NOMO-1 (cell line): ENCODE measurements around the gene PRDM15.

Experiments used
- DNase-seq, 2 experiments: peaks; one replicate each; lab custom pipeline; 2025; ENCODE audit not compliant: unreplicated experiment in 2 of 2; lab: John Stamatoyannopoulos, UW

PRDM15 gene

GRCh38 chr21:41913230-41913629 is 34.1 kb upstream of the PRDM15 start:
- no peak for DNase-seq

GRCh38 chr21:41908829-41909228 is 29.7 kb upstream of the PRDM15 start:
- no peak for DNase-seq

GRCh38 chr21:41907496-41908258 is 28.5 kb upstream of the PRDM15 start:
- no peak for DNase-seq

- DNase-seq = no peak
Observed at GRCh38 chr21:41906770-41907169, 27.6 kb upstream of the PRDM15 start.

GRCh38 chr21:41903559-41904351 is 24.6 kb upstream of the PRDM15 start:
- no peak for DNase-seq

- DNase-seq = no peak
Observed at GRCh38 chr21:41902946-41903345, 23.8 kb upstream of the PRDM15 start.

GRCh38 chr21:41901782-41902181 is 22.6 kb upstream of the PRDM15 start:
- DNase-seq = no peak

- no peak for DNase-seq
Observed at GRCh38 chr21:41901099-41901498, 22.0 kb upstream of the PRDM15 start.

- no peak for DNase-seq
Observed at GRCh38 chr21:41900401-41900800, 21.3 kb upstream of the PRDM15 start.

GRCh38 chr21:41899426-41900202 is 20.5 kb upstream of the PRDM15 start:
- DNase-seq = no peak

GRCh38 chr21:41898998-41899397 is 19.9 kb upstream of the PRDM15 start:
- DNase-seq = no peak

GRCh38 chr21:41897700-41898099 is 18.6 kb upstream of the PRDM15 start:
- no peak for DNase-seq

GRCh38 chr21:41897047-41897669 is 18.0 kb upstream of the PRDM15 start:
- DNase-seq = no peak

GRCh38 chr21:41895643-41896493 is 16.7 kb upstream of the PRDM15 start:
- DNase-seq = no peak

GRCh38 chr21:41894922-41895557 is 15.9 kb upstream of the PRDM15 start:
- DNase-seq = no peak

GRCh38 chr21:41894511-41894910 is 15.4 kb upstream of the PRDM15 start:
- no peak for DNase-seq

- DNase-seq = no peak
Observed at GRCh38 chr21:41892726-41893125, 13.6 kb upstream of the PRDM15 start.

- DNase-seq = no peak
Observed at GRCh38 chr21:41891132-41891531, 12.0 kb upstream of the PRDM15 start.

- no peak for DNase-seq
Observed at GRCh38 chr21:41890355-41890754, 11.2 kb upstream of the PRDM15 start.
